ENCODE measurements around the gene ARID3A. TPM values are rescaled to one million over a fixed set of nuclear protein-coding genes. Genes with fewer than 3 reads are reported as not detected.

ARID3A gene
- total and polyA plus RNA-seq, 2 of the 13 experiments (the other 11 are each of a cell fraction or from before 2014, with no cell fraction given), result 71.3 to 77.9 TPM

- TF ChIP-seq MLXIP (CRISPR knock-in tag; IDR thresholded peaks at IDR 0.05; ENCODE audit: borderline replicate concordance), result no peak
- peak; percentile 82 for TF ChIP-seq KDM6A (CRISPR knock-in tag; IDR thresholded peaks at IDR 0.05; ENCODE audit: low read depth)
- peak; percentile 96 for TF ChIP-seq PPARG (CRISPR knock-in tag; conservative IDR thresholded peaks at IDR 0.05)
- TF ChIP-seq SALL2 (CRISPR knock-in tag; IDR thresholded peaks at IDR 0.05), result no peak
- peak; percentile 45; the same call in 1 of the 2 replicates for TF ChIP-seq ZNF205 (CRISPR knock-in tag; IDR thresholded peaks at IDR 0.05)
- TF ChIP-seq HNF4G (IDR thresholded peaks at IDR 0.05; ENCODE audit: borderline replicate concordance, low read depth, low read length), result peak; percentile 92
- TF ChIP-seq HNF4G (CRISPR knock-in tag; IDR thresholded peaks at IDR 0.05; ENCODE audit: borderline replicate concordance, low read depth), result peak; percentile 47; the same call in 1 of the 2 replicates
- TF ChIP-seq SOX6 (IDR thresholded peaks at IDR 0.05), result no peak
- TF ChIP-seq SOX6 (CRISPR knock-in tag; IDR thresholded peaks at IDR 0.05), result peak; percentile 67
- no peak for TF ChIP-seq MBNL3 (CRISPR knock-in tag; conservative IDR thresholded peaks at IDR 0.05)
- TF ChIP-seq NCOA2 (CRISPR knock-in tag; IDR thresholded peaks at IDR 0.05), result peak; percentile 66; the same call in 1 of the 2 replicates
- TF ChIP-seq ZHX1 (CRISPR knock-in tag; IDR thresholded peaks at IDR 0.05; ENCODE audit: low read depth), result peak; percentile 77
- TF ChIP-seq TOPORS (CRISPR knock-in tag; IDR thresholded peaks at IDR 0.05), result no peak
- peak; percentile 64 for TF ChIP-seq ZNF777 (CRISPR knock-in tag; IDR thresholded peaks at IDR 0.05)
- TF ChIP-seq TOE1 (CRISPR knock-in tag; IDR thresholded peaks at IDR 0.05), result no peak
- no peak for TF ChIP-seq ZNF572 (CRISPR knock-in tag; IDR thresholded peaks at IDR 0.05)
- no peak for TF ChIP-seq ZNF496 (CRISPR knock-in tag; IDR thresholded peaks at IDR 0.05; ENCODE audit: insufficient replicate concordance)
- TF ChIP-seq POLR2G (IDR thresholded peaks at IDR 0.05; ENCODE audit: low read depth, low read length), result 0 out of 2 replicates have a peak, but pooled peaks have one; percentile 41
- no peak for TF ChIP-seq SP1 (IDR thresholded peaks at IDR 0.05)
- TF ChIP-seq SP1 (CRISPR knock-in tag; IDR thresholded peaks at IDR 0.05), result 0 out of 2 replicates have a peak, but pooled peaks have one; percentile 17
- peak; percentile 92 for TF ChIP-seq PAXIP1 (CRISPR knock-in tag; conservative IDR thresholded peaks at IDR 0.05)
- peak; percentile 39; the same call in 1 of the 2 replicates for TF ChIP-seq ZBTB7A (CRISPR knock-in tag; IDR thresholded peaks at IDR 0.05)
- TF ChIP-seq ZNF652 (CRISPR knock-in tag; IDR thresholded peaks at IDR 0.05; ENCODE audit: borderline replicate concordance, low read depth), result no peak
Observed at GRCh38 chr19:993361-993830, 67.6 kb downstream of the ARID3A start (continued).

Data from HepG2 (cell line).